ENCODE measurements around the gene CHCT1. TPM values are rescaled to one million over a fixed set of nuclear protein-coding genes. Genes with fewer than 3 reads are reported as not detected.

Gene CHCT1
- total RNA-seq, 4 donors from 2014 or later: not detected

GRCh38 chr17:60471451-60471850 lies 49.2 kb downstream of the CHCT1 start:
- DNase-seq (ENCODE audit: low spot score) (no peak), ATAC-seq (ENCODE audit: low FRiP score) (no peak)
- TF ChIP-seq CTCF (IDR thresholded peaks at IDR 0.05): no peak

GRCh38 chr17:60472449-60472848 lies 50.2 kb downstream of the CHCT1 start:
- ATAC-seq (ENCODE audit: low FRiP score) (no peak), DNase-seq (ENCODE audit: low spot score) (no peak)
- TF ChIP-seq CTCF (IDR thresholded peaks at IDR 0.05): no peak

- no peak for TF ChIP-seq CTCF (IDR thresholded peaks at IDR 0.05)
- DNase-seq (ENCODE audit: low spot score): no peak
- ATAC-seq (ENCODE audit: low FRiP score): no peak
Observed at GRCh38 chr17:60473788-60474187, 51.5 kb downstream of the CHCT1 start.

Other genes with a start within 250 kb of the CHCT1 start
- 10 to 100 TPM; 53.3 to 91.6 (median 69.7) TPM for gene USP32, start 30.4 kb upstream of the CHCT1 start, total RNA-seq
- gene APPBP2, start 103.8 kb downstream of the CHCT1 start, total RNA-seq: 10 to 100 TPM; 22.0 to 35.8 (median 30.9) TPM
- 10 to 100 TPM; 11.1 to 32.0 (median 13.3) TPM for gene PPM1D, start 177.7 kb downstream of the CHCT1 start, total RNA-seq